Activated naive CD4-positive, alpha-beta T cell treated with anti-CD3 and anti-CD28 coated beads, Interleukin-2, amount 50 U/mL, for 24 hours (primary cell): ENCODE data around the gene BTAF1.

Experiments
- H3K27ac Mint-ChIP-seq: one replicate; pipeline ENCODE4 v1.8.0; 2021; ENCODE audit warnings: mild to moderate bottlenecking, mixed read lengths
- H3K27me3 Mint-ChIP-seq: one replicate; pipeline ENCODE4 v1.8.0; 2021; ENCODE audit warnings: mixed read lengths
- H3K36me3 Mint-ChIP-seq: one replicate; pipeline ENCODE4 v1.8.0; 2021; ENCODE audit warnings: mixed read lengths
- H3K4me1 Mint-ChIP-seq: one replicate; pipeline ENCODE4 v1.8.0; 2021; ENCODE audit warnings: mixed read lengths
- H3K4me3 Mint-ChIP-seq: one replicate; pipeline ENCODE4 v1.8.0; 2021; ENCODE audit warnings: mild to moderate bottlenecking, mixed read lengths
- H3K9me3 Mint-ChIP-seq: one replicate; pipeline ENCODE4 v1.8.0; 2021; ENCODE audit warnings: mixed read lengths

Gene BTAF1

DNA sequence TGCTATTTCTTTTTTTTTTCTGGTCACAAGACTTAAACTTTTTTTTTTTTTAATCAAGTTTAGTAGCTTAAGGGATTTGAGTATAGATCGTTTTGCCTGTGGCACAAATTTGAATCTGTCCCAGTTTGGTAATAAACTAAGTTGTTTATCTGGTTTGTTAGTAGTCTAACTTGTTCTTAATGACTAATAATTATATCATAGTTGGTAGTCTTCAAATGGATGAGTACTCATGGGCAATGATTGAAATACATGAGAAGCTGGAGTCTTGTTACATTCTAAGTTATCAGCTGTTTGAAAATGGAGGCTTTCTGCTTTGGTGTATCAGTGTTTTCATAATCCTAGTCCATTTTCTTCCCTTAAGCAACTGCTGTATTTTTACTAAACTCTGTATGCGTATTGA, 12.3 kb downstream of the BTAF1 start:
- H3K27ac Mint-ChIP-seq: no peak overlapping the region
- peaks cover 24% of the 10 kb centered on the region for H3K36me3 Mint-ChIP-seq
- H3K9me3 Mint-ChIP-seq: no peaks in the 10 kb centered on the region
- H3K4me3 Mint-ChIP-seq: no peak overlapping the region
- no peaks in the 10 kb centered on the region for H3K27me3 Mint-ChIP-seq
- H3K4me1 Mint-ChIP-seq: peaks cover 70% of the 10 kb centered on the region

DNA sequence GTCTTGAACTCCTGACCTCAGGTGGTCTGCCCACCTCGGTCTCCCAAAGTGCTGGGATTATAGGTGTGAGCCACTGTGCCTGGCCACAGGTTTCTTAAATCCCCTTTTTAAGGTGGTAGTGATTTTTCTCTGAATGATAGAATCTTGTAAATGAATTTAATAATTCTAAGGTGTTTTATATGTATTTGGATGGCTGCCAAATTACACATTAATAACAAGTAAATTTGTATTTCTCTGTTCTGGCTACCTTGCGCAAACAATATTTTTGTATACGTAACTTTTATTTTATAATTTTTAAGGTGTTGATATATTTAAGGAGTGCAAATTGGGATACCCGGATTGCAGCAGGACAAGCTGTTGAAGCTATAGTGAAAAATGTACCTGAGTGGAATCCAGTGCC, 16.1 kb downstream of the BTAF1 start:
- Mint-ChIP-seq H3K4me3 (no peak overlapping the region), H3K27me3 (no peaks in the 10 kb centered on the region), H3K36me3 (peaks cover 22% of the 10 kb centered on the region), H3K4me1 (peaks cover 40% of the 10 kb centered on the region), H3K9me3 (no peaks in the 10 kb centered on the region), H3K27ac (no peak overlapping the region)

DNA sequence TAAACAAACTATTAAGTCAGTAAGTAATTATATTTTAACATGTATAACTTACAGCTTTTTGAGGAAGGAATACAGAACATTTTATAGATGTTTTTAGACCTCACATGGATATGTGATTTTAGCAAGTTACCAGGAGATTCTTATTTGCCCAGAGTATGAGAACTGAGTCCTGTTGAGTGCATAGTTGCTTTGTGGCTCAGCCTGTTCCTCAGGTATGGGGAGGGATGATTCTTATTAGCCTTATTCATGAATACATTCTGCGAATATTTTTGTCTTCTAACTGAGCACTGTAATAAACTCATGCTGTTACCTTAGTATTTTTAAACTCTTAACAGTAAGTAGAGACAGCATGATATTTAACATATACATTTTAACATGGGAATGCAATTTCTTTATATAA, 17.9 kb downstream of the BTAF1 start:
- Mint-ChIP-seq H3K36me3 (peaks cover 20% of the 10 kb centered on the region), H3K9me3 (no peaks in the 10 kb centered on the region), H3K27me3 (no peaks in the 10 kb centered on the region), H3K4me1 (peaks cover 36% of the 10 kb centered on the region), H3K4me3 (no peak overlapping the region), H3K27ac (no peak overlapping the region)

DNA sequence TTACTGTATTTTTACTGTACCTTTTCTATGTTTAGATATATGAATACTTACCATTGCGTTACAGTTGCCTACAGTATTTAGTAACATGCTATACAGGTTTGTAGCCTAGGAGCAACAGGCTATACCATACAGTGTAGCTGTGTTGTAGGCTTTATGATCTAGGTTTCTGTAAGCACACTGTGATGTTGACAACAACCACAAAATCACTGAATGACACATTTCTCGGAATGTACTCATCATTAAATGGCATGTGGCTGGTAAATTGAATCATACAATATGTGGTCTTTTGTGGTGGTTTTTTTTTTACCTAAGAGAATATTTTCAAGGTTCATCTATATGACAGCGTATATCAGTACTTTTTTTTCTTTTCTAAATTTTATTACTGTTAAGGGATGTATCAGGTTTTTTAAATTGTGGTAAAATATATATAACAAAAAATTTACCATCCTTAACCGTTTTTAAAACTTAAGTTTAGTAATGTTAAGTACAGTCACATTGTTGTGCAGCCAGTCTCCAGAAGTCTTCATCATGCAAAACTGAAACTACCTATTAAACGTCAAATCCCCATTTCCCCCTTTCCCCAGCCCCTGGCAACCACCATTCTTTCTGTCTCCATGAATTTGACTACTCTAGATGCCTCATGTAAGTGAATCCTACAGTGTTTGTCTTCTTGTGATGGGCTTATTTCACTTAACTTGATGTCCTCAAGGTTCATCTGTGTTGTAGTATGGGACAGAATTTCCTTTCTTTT, 21.5 kb downstream of the BTAF1 start:
- Mint-ChIP-seq H3K4me1 (peaks cover 17% of the 10 kb centered on the region), H3K27me3 (no peaks in the 10 kb centered on the region), H3K27ac (peak overlapping the region; percentile 68), H3K36me3 (peaks cover 13% of the 10 kb centered on the region), H3K9me3 (no peaks in the 10 kb centered on the region), H3K4me3 (peak overlapping the region; percentile 33)

DNA sequence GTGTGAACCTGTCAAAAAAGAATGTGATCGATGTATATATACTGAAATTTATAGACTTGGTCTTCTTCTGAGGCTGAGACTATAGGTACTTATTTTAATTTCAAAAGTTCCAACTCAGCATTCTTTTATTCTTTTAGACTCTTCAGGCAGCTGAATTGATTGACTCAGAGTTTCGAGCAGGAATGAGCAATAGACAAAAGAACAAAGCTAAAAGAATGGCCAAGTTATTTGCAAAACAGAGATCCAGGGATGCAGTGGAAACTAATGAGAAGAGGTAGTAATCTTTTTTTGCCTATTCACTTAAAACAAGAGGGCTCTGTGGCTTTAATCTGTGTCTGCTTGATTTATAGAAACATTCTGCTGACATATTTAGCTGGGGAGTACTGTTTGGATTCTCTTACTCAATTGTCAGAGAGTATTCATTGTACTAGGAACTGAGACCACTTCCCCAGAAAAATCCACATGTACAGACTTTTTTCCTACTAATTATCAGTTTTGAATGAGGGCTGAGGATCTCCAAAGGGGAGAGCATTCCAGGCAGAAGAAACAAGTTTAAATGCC, 30.1 kb downstream of the BTAF1 start:
- Mint-ChIP-seq H3K36me3 (peaks cover 30% of the 10 kb centered on the region), H3K9me3 (no peaks in the 10 kb centered on the region), H3K27ac (no peak overlapping the region), H3K4me1 (no peaks in the 10 kb centered on the region), H3K4me3 (no peak overlapping the region), H3K27me3 (no peaks in the 10 kb centered on the region)

DNA sequence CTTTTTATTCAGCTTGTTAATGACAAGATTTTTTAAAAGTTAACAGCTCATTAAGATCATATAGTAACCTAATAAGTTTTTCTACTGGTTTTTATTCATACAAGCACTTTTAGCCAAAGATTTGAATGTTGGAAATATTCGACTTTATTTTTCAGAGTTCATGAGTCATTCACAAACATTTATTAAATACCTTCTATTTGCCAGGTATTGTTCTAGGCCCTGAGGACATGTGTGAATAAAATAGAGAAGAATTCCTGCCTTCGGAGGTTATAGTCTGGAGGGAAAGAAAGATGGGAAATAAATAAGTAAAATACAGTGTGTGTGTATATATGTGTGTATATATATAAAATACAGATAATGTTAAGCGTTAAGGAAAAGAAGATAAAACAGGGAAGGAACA, 31.5 kb downstream of the BTAF1 start:
- H3K9me3 Mint-ChIP-seq: no peaks in the 10 kb centered on the region
- H3K4me1 Mint-ChIP-seq: no peaks in the 10 kb centered on the region
- H3K4me3 Mint-ChIP-seq: no peak overlapping the region
- H3K36me3 Mint-ChIP-seq: peaks cover 37% of the 10 kb centered on the region
- H3K27ac Mint-ChIP-seq: no peak overlapping the region
- no peaks in the 10 kb centered on the region for H3K27me3 Mint-ChIP-seq

DNA sequence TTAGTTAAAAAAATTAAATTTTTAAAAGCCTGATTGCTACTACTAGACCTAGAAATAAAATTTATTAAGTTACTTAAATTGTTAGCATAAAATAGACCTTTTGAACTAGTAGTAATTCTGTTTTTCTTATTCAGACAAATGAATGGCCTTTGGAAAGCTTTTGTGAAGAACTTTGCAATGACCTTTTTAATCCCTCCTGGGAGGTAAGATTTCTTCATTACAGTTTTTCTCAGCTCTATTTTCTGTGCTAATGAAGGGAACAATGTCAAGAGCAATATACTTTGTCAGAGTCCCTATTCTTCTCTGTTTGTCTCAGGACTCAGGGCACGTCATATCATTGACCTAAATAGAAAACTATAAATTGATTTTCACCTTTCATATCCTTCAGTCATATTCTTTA, 33.5 kb downstream of the BTAF1 start:
- H3K27ac Mint-ChIP-seq: no peak overlapping the region
- peaks cover 32% of the 10 kb centered on the region for H3K36me3 Mint-ChIP-seq
- H3K9me3 Mint-ChIP-seq: no peaks in the 10 kb centered on the region
- H3K4me3 Mint-ChIP-seq: no peak overlapping the region
- no peaks in the 10 kb centered on the region for H3K27me3 Mint-ChIP-seq
- no peaks in the 10 kb centered on the region for H3K4me1 Mint-ChIP-seq

DNA sequence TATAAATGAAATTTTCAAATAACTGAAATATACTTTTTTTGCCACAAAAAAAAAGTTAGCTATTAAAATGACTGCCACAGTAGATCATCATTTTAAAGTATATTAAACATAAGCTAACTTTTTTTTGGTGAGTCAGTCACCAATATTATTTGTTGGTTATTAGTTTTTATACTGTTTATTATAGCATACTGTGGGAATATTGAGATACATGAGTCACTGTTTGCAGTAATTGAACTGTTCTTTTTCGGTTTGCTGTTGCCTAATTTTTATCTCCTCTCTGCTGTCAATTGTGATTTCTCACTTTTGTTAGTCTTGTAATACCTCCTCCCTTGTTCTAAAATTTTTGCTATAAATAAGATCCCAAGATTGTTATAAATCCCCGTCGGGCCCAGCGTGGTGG, 45.7 kb downstream of the BTAF1 start:
- H3K9me3 Mint-ChIP-seq: no peaks in the 10 kb centered on the region
- no peak overlapping the region for H3K27ac Mint-ChIP-seq
- H3K36me3 Mint-ChIP-seq: peaks cover 35% of the 10 kb centered on the region
- H3K27me3 Mint-ChIP-seq: no peaks in the 10 kb centered on the region
- peaks cover 14% of the 10 kb centered on the region for H3K4me1 Mint-ChIP-seq
- no peak overlapping the region for H3K4me3 Mint-ChIP-seq

DNA sequence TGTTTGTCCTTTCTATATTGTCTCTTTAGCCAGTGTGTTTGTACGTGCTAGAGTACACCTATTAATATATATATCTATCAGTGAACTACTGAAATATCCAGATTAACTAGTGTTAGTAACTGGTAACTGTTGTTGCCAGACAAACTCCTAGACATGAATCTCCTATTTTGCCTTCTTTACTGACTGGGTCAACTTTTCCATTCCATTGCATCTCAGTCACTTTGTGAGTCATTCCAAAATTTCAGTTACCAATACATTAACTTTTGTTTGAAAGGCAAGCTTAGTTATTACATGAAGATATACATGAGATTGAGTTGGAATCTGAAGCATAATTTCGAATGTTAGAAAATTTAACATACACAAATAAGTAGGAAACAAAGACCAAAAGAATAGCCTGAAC, 51.4 kb downstream of the BTAF1 start:
- no peaks in the 10 kb centered on the region for H3K9me3 Mint-ChIP-seq
- peak overlapping the region; percentile 65 for H3K4me3 Mint-ChIP-seq
- peak overlapping the region; percentile 99 for H3K27ac Mint-ChIP-seq
- peaks cover 32% of the 10 kb centered on the region for H3K4me1 Mint-ChIP-seq
- no peaks in the 10 kb centered on the region for H3K27me3 Mint-ChIP-seq
- H3K36me3 Mint-ChIP-seq: peaks cover 34% of the 10 kb centered on the region

DNA sequence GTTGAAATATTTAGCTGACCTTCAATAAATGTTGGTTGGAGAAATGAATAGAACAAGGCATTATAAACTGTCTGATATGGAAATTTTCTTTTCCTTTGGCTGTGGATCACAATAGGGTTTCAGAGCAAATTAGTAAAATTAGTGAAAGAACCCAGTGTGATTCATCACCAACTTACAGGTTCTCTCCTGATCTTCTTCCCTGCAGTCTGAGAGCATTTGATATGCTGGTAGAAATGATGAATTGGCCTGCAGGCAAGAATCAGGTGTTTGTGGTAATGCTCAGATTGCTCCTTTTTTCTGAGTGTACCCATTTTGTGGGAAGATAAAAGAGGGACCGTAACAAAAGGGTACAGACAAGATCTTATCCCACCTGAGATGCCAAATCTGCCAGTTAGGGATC, 51.9 kb downstream of the BTAF1 start:
- peaks cover 32% of the 10 kb centered on the region for H3K4me1 Mint-ChIP-seq
- peak overlapping the region; percentile 65 for H3K4me3 Mint-ChIP-seq
- peak overlapping the region; percentile 99 for H3K27ac Mint-ChIP-seq
- H3K27me3 Mint-ChIP-seq: no peaks in the 10 kb centered on the region
- peaks cover 34% of the 10 kb centered on the region for H3K36me3 Mint-ChIP-seq
- no peaks in the 10 kb centered on the region for H3K9me3 Mint-ChIP-seq

DNA sequence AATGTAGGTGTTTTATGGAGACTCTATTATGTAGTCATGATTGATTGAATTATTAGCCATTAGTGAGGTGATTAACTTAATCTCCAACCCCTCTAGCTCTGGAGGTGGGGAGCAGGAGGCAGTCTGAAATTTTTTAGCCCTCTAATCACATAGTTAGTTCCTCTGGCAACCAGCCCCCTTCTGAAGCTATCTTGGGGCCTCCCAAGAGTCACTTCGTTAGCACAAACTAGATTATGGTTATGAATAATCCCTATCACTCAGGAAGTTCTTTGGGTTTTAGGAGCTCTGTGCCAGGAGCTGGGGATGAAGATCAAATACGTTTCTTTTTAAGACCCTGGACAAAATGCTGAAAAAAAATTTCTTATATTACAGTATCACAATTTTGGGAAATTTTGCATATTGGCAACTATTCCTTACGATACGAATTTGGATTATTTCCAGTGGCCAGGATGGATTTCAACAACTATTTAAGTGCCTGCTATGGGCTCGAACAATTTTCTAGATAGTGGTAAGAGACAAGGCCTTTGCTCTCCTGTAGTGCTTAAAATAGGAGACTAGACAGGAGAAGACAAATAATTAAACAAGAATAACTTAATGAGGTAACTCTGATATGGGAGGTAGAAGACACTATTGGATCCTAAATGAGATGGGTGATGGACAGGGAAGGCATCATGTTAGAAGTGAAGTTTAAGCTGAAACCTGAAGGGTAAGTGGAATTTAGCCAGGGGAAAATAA, 52.9 kb downstream of the BTAF1 start:
- H3K9me3 Mint-ChIP-seq: no peaks in the 10 kb centered on the region
- H3K27ac Mint-ChIP-seq: peak overlapping the region; percentile 99
- H3K4me3 Mint-ChIP-seq: peak overlapping the region; percentile 65
- peaks cover 31% of the 10 kb centered on the region for H3K36me3 Mint-ChIP-seq
- H3K4me1 Mint-ChIP-seq: peaks cover 32% of the 10 kb centered on the region
- no peaks in the 10 kb centered on the region for H3K27me3 Mint-ChIP-seq

DNA sequence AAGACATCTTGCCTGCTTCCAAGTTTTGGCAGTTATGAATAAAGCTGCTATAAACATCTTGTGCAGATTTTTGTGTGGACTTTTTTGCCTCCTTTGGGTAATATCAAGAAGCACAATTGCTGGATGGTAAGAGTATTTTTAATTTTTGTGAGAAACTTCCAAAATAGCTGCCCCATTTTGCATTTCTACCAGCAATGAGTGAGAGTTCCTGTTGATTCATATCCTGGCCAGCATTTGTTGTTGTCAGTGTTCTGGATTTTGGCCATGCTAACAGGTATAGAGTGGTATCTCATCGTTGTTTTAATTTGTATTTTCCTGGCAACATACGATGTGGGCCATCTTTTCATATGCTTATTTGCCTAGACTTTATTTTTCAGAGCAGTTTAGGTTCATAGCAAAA, 53.9 kb downstream of the BTAF1 start:
- peak overlapping the region; percentile 89 for H3K27ac Mint-ChIP-seq
- no peaks in the 10 kb centered on the region for H3K27me3 Mint-ChIP-seq
- H3K9me3 Mint-ChIP-seq: no peaks in the 10 kb centered on the region
- no peak overlapping the region for H3K4me3 Mint-ChIP-seq
- peaks cover 27% of the 10 kb centered on the region for H3K36me3 Mint-ChIP-seq
- peaks cover 32% of the 10 kb centered on the region for H3K4me1 Mint-ChIP-seq

DNA sequence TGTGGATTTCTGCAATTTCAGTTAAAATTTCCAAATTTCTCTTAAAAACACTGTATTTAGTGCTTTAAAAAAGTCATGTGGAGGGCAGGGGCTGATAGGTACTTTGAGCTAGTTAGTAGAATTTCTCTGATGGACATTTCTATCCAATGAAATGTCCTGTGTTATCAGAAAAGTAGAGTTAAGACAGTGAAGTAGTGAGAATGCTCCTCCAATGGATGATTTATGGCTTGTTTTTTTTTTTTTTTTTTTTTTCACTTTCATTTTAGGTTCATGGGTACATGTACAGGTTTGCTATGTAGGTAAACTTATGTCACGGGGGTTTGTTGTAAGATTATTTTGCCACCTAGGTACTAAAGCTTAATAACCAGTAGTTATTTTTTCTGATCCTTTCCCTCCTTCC, 55.0 kb downstream of the BTAF1 start:
- H3K4me3 Mint-ChIP-seq: no peak overlapping the region
- no peak overlapping the region for H3K27ac Mint-ChIP-seq
- no peaks in the 10 kb centered on the region for H3K27me3 Mint-ChIP-seq
- H3K9me3 Mint-ChIP-seq: no peaks in the 10 kb centered on the region
- H3K4me1 Mint-ChIP-seq: peaks cover 43% of the 10 kb centered on the region
- peaks cover 38% of the 10 kb centered on the region for H3K36me3 Mint-ChIP-seq

DNA sequence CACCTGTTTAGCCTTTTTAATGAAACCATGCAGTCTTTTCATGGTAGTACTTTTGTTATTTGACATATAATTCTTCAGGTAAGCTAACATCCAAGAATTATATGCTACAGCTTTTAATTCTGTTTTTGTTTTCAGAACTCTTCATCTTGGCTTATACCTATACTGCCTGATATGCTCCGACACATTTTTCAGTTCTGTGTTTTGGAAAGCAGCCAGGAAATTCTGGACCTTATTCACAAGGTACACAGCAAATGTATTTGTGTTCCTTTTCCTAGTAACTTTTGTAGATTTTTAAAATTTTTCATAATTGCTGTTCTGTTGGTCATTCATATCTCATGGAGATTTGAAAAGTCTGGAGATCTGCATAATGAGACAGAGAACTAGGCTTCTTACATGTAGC, 56.7 kb downstream of the BTAF1 start:
- Mint-ChIP-seq H3K4me1 (peaks cover 35% of the 10 kb centered on the region), H3K36me3 (peaks cover 40% of the 10 kb centered on the region), H3K4me3 (no peak overlapping the region), H3K27ac (no peak overlapping the region), H3K27me3 (no peaks in the 10 kb centered on the region), H3K9me3 (no peaks in the 10 kb centered on the region)

DNA sequence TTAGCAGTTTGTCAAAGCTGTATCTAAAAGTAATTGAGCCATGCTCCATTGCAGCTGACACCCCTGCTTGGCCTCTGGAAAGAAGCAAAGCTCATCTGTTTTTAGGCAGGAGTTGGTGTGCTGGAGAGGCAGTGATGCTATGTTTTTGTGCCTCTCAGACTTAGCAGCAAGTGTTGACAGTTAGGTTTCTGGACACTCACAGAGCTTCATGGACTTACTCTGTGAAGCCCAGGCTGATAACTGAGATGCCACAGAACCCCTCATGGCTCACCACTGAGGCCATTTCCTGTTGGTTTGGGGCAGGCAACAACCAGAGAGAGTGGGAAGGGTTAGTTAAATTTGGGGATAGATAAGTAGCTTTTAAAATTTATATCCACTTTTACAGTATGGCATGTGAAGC, 59.8 kb downstream of the BTAF1 start:
- H3K4me1 Mint-ChIP-seq: peaks cover 30% of the 10 kb centered on the region
- H3K4me3 Mint-ChIP-seq: no peak overlapping the region
- no peaks in the 10 kb centered on the region for H3K27me3 Mint-ChIP-seq
- H3K36me3 Mint-ChIP-seq: peaks cover 49% of the 10 kb centered on the region
- H3K27ac Mint-ChIP-seq: no peak overlapping the region
- no peaks in the 10 kb centered on the region for H3K9me3 Mint-ChIP-seq

DNA sequence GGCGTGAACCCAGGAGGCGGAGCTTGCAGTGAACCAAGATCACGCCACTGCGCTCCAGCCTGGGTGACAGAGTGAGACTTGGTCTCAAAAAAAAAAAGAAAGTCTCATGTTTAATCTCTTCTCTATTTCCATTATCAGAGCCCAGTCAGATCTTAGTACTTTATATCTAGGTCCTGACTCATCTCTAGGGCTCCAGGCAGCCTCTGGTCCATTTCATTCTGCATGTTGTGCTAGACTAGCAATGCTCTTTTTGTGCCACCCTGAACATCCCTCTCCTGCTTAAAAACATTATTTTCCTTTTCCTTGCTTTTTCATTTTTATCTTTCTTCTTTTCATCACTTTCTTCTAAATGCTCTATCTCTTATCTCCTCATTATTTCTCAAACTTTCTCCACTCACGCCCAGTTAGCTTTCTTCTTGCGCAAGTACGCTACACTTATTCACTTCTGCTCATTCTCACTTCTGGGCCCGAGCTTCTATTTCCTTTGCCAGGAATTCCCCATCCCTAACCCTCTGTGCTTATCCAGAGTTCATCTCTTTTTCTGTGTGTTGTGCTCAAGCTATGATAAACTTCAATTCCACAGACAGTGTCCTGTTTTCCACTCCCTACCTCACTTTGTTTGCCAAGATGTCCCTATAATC, 63.9 kb downstream of the BTAF1 start:
- Mint-ChIP-seq H3K9me3 (no peaks in the 10 kb centered on the region), H3K27me3 (no peaks in the 10 kb centered on the region), H3K27ac (no peak overlapping the region), H3K4me1 (peaks cover 30% of the 10 kb centered on the region), H3K4me3 (no peak overlapping the region), H3K36me3 (peaks cover 41% of the 10 kb centered on the region)
